GM19452 (cell line): ENCODE measurements around the gene FAAP100.
A peak's percentile ranks its signal among the peaks of the same experiment; 100 is the strongest.

Source experiments
- ATAC-seq: cut with Tn5 transposase; IDR thresholded peaks from one replicate; pipeline ENCODE4 v1.9.1; 2021; ENCODE audit not compliant: unreplicated experiment

Gene FAAP100

DNA sequence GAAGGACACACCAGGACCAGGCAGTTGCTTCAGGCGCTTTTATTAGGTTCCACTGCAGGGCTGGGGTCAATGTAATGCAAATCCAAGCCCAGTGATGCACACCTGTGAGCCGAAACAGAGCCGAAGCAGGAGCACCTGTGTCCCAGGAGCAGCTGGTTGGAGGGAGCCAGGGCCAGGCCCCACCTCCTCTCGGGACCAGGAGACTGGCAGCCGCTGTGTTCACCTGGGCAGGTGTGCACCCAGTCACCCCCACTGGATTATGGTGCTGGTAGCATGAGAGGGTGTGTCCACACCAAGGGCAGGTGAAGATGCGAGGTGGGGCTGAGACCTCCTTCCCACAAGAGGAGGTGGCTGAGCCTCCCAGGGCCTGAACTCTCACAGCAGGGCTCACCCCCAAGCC is 4.7 kb upstream of the FAAP100 start:
- ATAC-seq, result no peak

DNA sequence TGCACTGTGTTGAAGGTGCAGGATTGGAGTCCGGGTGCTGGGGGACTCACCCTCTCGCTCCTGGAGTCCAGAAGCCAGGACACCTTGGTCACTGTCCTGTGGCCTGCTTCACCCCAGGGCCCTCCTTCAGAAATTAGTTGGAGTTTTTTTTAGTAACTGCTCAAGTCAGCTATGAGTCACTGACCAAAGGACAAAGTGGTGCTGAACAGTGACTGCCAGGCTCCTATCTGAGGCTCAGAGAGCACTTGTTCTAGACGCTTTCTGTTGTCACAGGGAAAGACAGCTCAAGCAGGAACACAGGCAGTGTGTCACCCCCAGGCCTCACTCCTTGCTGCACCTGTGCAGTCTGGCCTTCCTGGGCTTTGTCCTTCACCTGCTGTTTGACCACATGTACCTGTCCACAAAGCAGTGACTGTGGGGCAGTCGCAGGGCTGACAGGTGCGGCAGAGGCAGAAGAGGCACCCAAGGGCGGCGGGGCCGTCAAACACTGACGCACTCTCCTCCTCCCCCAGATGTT is 4.1 kb upstream of the FAAP100 start:
- ATAC-seq, result no peak

DNA sequence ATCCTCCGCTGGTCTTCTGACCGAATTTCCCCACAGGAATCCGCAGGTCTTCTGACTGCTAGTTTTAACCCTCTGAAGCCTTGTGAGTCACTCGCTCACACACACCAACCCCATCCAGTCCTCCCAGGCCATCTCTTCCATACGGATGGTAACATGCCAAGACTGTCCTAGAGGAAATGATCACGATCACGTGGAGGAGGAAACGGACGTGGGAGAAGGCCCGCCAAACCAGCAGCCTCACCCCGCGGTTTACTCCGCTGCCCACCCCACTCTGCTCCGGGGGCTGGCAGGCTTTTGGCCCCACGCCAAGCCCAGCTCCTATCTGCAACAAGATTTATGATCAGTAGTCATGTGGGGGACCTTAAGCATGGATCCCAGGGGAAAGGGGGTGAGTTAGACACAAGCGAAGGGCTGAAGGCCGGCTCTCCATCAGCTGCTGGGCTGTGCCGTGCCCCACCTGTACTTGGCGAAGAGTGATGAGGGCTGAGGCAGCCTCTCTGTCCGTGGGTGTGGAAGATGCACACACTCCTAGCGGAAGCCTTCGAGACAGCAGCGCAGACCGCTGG is 1.5 kb upstream of the FAAP100 start:
- ATAC-seq, result peak; percentile 8

DNA sequence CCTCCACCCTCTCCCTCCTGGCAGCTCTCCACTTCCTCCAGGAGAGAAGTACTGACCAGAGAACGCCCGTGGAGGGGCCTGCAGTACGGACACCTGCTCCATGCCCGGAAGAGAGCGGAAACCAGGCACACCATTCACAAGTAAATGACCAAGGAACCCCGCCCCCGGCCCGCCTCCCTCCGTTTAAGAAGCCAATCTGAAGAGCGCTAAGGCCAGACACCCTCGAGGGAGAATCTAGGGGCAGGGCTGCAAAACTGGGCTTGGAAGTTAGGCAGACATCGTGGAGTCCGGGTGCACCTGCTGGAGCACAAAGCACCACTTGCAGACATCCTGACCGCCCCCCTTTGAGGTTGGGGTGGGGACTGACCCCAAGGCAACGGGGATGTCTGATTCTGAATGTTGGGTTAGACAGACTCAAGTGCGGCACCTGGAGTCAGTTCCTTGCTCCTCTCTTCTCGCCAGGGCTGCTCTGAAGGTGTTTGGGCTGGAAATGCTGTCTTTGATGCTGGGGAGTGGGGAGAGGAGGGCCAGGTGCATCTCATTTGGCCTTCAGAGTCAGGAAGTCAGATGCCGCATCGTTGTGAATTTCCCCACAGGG is 964 bp upstream of the FAAP100 start:
- peak; percentile 34 for ATAC-seq

DNA sequence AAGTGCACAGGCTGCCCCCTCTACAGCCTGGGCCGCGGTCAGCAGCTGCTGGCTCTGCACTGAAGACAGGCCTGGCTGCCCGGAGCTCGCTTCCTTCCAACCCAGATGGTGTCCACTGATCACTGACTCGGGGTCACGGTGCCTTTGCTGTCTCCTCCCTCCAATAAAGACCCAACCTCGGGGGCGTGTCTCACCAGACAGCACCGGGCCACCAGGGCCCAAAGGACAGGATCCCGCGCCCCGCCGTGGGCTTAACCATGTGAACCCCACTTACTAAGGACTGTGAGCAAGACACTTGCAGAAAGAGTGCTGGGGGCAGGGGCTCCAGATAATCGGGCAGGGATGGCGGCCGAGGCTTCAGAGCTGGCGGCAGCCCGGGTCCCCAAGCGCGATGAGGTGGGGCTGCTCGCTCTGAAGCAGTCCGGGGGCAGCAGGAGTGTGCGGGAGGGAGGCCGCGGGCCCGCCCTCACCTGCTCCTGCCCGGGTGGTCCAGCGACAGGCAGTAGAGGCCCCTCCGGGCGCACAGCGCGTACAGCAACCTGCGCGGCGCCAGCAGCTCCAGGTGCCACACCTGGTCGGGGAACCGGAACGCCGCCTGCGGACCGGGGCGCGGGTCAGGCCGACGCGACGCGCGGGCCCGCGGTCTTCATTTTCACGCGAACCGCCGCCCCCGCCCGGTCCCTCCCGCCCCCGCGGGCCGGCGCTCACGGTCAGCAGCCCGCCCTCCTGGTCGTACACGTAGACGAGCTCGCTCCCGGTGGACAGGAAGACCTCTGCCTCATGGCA is 502 bp downstream of the FAAP100 start:
- peak; percentile 1 for ATAC-seq

DNA sequence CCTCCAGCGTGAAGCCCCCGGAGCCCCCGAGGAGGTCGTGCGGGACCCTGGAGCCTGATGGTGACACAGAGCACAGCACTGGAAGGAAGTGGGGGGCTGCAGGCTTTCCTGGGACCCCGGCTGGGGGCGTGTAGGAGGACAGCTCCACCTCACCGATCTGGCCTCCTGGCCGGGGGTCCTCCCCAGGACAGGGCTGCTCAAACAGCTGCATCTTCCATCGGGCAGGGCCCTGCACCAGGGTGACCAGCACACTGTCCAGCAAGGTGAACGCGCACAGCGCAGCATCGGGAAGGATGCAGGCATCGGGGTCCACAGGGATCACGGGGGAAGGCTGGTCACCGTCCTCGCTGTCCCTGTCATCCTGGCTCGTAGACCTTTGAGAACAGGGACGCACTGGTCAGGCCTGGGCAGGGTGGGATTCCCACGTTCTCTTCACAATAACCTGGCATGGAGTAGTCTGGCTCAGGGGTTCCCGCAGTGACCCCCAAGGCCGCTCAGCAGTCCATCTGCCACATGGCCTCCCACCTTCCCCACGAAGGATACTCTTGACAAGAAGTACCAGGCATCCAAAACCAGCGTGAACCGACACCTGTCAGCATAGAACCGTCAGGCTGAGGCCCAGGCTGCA is 1.2 kb downstream of the FAAP100 start:
- ATAC-seq, result no peak

DNA sequence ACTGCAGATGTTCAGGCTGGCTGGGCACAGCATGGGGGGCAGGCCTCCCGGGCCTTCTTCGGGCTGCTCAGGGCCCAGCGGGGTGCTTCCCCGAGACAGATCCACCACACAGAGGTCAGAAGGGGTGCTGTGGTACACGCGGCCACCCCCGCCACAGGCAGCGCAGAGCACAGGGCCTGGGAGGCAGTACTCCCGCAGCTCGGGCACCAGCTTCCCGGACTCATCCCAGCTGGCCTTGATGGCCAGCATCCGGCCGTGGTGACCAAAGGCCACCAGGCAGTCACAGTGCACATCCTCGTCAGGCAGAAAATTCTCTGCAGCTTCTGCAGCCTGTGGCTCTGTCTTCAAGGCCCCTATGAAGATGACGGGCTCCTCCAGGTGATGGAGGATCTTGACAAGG is 1.9 kb downstream of the FAAP100 start:
- ATAC-seq, result no peak

DNA sequence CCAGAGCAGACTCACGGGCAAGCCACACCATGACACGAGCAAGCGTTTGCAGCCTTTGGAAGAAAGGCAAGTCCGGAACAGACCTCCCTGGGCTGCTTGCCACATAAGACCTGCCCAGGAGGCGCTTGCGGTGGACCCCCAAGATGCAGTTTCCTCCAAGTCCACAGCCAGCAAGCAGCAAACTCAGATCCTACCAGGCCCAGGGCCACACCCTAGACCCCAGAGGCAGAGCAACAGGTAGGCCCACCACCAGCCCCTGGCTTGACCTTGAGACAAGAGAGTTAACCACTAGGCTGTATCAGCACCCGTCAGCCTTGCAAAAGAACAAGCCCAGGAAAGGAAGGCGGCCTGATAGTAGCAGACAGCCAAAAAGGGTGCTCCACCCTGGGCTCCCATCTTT is 2.3 kb downstream of the FAAP100 start:
- ATAC-seq, result no peak

DNA sequence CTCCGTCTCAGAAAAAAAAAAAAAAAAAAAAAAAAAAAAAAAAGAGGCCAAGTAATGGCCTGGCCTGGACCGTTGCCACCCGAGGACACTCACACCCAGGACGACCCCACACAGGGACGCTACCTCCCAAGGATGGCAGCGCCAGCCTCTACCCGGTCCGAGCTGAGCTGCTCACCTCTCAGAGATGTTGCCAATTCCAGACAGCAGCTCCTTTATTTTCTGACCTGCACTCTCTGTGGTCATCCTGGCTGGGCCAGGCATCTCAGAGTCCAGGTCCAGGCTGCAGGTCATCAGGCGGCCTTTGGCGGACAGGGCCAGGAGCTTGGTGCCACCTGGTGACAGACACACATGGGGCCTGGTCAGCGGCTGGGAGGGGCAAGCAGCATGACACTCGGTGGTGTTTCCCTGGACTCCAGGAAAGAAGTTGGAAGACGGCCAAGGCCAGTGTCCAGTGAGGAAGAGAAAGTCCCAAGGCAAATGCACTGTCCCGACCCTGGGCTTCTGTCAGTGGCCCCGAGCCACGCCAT is 3.1 kb downstream of the FAAP100 start:
- no peak for ATAC-seq

DNA sequence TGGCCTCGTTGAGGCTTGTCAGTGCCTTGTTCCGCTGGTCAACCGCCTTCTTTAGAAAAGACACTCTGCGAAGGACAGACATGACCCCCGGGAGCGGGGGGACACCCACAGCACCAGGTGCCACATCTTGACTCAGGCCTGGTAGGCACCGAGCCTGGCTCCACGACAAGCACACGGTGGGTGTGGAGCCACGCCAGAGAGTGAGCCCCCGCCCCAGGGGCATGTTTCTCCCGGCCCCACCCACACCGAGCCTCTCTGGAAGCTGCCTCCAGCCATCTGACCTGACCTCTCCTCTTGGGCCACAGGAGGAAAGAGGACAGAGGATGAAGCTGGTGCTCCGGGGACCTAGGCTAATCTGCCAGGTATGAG is 4.6 kb downstream of the FAAP100 start:
- ATAC-seq, result no peak

DNA sequence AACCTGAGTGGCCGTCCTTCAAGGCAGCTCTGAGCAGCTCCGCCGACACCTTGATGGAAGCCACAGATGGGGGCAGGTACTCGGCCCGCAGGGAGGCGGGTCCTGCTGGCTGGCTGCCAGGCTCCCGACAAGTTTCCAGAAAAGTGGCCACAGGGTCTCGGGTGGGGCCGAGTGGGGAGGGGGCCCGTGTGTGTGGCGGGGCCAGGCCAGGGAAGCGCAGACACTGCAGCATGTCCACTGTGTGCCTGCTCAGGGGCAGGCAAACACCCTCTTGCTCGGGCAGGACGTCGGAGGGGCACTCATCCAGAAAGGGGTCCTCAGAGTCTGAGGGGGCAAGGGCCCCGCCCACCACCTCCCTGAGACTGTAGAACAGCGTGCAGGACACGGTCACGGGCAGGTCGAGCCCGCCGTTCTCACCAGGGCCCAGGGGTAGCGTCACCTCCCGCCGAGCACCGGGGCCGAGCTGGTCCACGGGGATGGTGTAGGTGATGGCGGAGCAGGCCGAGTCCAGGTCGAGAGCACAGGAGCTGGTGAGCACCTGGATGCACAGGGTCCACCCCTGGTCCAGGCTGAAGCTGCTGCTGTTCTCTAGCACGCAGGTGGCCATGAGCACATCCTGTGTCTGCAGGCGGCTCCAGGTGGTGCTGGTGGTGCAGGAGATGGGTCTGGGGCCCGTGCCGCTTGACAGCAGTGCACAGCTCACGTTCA is 5.1 kb downstream of the FAAP100 start:
- no peak for ATAC-seq

DNA sequence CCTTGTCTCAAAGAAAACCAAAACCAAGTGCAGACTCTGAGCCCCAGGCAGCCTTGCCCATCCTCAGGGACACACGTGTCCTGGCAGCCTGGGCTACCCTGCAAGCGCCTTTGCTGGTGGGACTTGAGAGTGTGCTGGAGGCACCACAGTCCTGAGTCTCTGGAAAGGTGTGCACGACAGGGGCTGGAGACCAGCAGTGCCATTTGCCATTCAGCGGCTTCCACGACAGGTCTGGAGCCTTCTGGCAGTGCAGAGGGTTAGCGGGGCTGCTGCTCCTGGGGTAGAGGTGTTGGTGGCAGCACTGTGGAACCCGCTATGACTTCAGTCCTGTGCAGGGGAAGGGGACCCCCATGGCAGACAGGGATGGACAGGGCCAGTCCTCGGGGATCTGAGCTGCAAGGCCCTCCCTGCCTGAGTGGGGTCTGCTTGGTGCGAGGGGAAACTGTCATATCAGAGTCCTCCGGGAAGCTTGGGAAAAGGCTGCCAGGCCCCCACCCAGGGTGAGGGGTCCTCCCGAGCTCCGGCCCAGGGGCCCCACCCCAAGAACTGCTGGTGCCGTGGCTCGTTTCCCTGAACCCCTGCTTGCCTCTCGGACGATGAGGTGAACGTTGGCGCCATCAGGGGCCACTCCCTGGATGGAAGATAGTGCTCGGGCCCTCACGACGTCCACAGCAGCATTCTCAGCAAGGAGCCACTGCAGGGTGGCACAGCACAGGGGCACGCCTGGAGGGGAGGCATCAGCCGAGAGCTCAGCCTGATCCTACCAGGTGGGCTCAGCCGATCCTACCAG is 6.8 kb downstream of the FAAP100 start:
- no peak for ATAC-seq

DNA sequence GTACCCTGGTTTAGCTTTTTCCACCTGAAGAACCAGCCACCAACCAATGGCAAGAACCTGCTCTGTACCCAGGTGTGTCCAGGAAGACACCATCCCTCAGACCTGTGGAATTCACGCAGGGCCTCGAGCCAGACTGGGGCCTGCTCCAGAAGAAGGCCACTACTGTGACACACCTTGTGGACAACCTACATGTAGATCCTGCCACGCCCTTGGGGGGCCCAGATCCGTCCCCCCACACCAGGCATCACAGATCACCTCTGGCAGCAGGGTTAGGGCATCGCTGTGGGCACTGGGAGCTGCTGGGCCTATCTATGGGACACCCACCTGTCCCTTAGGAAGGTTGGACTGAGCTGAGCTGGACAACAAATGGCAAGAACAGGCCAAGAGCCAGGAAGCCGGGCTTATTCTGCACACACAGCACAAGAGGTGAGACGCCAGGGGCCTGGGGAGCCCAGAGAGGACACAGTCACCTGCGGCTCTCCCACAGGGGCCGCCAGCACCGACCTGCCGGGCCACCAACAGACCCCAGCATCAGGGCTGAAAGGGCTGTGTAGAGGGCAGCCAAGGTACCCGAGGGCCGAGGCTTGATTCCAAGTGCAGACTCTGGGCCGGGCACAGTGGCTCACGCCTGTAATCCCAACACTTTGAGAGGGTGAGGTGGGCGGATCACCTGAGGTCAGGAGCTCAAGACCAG is 7.7 kb downstream of the FAAP100 start:
- no peak for ATAC-seq

DNA sequence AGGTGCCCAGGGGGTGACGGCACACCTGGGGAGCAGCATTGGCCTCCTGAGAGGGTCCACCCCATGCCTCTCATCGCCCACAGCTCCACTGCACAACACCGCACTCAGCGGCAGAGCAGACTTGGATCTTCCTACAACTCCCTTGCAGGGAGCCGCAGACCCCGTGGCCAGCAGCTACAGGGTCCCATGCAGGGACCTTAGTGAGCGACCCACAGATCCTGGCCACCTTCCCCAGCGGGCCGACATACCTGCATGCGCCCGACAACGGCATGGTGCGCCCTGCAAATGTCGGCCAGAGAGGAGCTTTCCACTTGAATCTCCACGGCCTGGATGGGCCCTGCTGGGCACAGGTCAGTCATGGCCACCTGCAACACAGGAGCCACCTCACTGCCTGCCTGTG is 8.4 kb downstream of the FAAP100 start:
- no peak for ATAC-seq

DNA sequence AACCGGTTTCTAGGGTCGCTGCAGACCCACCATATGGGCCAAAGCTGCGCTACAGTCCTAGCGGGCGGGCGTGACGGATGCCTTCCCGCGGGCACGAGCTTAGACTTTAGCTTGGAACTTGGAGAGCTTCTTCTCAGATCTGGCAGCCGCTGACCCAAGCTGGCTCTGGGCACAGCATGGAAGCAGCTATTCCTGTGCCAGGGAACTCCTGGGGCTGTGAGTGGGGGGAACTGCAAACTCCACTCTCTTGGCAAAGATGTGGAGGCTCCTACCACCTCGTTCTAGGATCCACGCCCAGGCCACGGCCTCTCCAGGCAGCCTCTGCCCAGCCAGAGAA is 8.8 kb downstream of the FAAP100 start:
- ATAC-seq, result no peak

DNA sequence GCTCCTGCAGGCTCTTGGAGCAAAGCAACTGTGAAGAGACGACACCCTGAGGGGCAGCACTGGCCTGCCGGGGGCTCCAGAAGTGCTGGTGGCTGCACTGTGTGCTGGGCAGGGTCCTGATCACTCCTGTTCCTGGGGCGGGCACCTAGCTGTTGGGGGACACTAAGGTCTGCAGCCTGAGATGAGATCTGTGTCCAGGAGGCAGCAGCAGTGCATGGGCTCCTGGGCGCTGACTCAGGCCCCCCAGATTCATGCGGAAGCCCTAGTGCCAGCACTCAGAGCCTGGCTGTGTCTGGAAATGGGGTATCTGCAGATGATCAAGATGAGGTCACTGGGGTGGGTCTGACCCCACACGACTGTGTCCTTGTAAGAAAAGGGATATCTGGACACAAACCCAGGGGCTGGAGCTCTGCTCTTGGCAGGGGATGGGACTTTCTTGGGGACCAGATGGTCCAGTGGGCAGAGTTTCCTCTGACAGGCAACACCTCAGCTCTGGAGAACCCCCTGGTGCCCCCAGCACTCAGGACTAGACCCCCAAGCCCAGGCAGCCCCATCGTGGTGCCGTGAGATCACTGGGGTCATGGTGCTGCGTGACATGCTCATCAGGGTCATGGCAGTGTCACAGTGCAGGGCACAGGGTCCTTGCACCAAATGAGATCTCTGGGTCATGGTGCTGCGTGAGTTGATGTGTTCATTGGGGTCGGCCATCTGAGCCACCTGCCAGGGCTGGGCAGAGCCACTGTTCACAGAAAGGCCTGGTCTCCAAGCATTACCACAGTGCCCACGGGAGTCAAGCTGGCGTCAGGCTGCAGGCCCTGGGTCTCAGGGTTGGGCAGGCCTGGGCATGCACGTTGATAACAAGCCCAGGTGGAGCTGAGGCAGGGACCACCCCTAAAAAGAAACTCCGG is 9.5 kb downstream of the FAAP100 start:
- ATAC-seq, result no peak

DNA sequence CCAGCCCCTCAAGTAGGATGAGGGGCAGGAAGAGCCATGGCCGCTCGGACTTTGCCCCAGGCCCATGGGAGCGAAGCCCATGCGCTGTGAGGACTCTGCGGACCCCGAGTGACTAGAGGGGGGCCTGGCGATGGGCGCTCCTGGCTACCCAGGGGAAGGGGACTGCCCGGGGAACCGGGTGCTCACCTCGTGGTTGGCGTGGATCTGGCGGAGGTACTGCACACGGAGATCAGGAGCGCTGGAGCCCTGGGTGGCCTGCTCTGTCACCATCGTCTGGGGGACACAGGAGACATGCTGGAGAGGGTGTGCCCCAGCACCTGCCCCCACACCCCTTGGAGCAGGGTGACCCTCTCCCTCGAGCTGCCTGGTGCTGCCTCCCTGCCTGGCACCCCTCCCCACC is 11.0 kb downstream of the FAAP100 start:
- no peak for ATAC-seq

DNA sequence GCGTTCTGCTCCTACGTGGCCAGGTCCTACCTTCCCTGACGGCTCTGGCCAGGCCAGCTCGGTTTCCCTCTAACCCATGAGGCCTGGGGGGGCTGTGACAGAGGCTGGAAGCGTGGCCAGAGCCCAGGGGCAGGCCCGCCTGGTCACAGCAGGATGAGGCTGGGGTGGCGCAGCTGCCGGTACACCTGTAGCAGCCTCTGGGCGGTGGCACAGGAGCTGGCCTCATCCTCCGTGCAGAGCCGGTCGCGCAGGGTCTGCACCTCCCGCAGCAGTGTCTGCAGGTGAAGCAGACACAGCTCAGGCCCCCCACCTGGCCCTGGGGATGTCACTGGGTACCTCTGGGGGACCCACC is 11.5 kb downstream of the FAAP100 start:
- ATAC-seq, result no peak
